Muscle of arm (tissue), 12 donors: ENCODE data around the gene PTPRN2. TPM values are rescaled to one million over a fixed set of nuclear protein-coding genes. Genes with fewer than 3 reads are reported as not detected.

Experiments used
- DNase-seq: peaks from one replicate; pipeline ENCODE4 v3.0.0-alpha.2; 2013
- polyA plus RNA-seq, 12 donors: library from polyadenylated mRNA; unstranded; fragments of 120-200 nt; gene quantifications; one replicate each; pipeline ENCODE4 v1.2.1, GENCODE V29; 2013; ENCODE audit not compliant: insufficient read length in 12 of 12

Gene PTPRN2
- polyA plus RNA-seq, 12 donors, result 1.6 to 8.7 (median 2.3) TPM; not detected in 1

DNA sequence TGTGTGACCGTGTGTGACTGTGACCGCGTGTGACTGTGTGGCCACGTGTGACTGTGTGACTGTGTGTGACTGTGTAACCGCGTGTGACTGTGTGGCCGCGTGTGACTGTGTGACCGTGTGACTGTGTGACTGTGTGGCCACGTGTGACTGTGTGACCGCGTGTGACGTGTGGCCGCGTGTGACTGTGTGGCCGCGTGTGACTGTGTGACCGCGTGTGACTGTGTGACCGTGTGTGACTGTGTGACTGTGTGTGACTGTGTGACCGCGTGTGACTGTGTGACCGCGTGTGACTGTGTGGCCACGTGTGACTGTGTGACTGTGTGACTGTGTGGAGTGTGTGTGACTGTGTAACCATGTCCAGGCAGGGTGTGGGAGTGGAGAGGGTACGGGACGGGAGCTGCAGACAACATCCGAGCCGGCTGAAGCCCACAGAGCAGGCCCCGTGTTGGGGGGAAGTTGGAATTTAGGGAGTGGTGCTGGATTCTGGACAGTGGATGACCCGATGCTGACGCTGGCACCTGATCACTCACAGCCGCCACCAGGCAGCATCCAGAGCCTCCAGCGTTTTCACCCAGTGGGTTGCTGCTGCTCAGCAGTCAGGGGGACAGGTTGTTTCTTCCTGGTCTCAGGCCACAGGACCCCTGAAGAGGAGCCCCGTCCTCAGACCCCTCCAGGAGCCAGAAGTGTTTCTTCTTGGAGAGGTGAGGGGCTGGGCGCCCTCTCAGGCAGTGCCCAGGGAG, 747.3 kb downstream of the PTPRN2 start:
- no peak for DNase-seq

- no peak for DNase-seq
Observed at GRCh38 chr7:157839672-157840167, 747.9 kb downstream of the PTPRN2 start.

DNA sequence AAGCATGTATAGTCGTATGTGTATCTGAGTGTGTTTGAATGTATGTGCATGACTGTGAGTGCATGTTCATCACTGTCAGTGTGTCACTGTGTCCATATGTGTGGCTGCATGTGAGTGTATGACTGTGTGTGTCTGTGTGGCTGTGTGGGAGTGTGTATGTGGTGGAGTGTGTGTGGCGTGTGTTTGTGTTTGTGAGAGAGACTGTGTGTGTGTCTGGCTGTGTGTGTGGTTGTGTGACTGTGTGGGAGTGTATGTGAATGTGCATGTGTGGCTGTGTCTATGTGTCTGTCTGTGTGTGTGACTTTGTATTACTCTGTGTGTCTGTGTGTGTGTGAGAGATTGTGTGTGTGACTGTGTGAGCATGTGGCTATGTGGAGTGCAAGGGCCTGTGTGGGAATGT, 748.4 kb downstream of the PTPRN2 start:
- DNase-seq, result no peak

GRCh38 chr7:157837561-157837960, 750.1 kb downstream of the PTPRN2 start:
- DNase-seq, result no peak

DNA sequence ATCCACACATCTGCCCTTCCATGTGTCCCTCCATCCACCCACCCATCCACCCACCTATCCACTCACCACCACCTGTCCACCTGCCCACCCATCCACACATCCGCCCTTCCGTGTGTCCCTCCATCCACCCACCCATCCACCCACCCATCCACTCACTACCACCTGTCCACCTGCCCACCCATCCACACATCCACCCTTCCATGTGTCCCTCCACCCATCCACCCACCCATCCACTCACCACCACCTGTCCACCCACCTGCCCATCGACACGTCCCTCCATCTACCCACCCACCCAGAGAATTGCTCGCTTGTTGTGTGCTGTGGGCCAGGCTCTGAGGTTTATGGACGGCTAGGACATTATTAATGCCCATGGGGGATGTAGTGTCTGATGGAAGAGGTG, 750.6 kb downstream of the PTPRN2 start:
- no peak for DNase-seq

DNA sequence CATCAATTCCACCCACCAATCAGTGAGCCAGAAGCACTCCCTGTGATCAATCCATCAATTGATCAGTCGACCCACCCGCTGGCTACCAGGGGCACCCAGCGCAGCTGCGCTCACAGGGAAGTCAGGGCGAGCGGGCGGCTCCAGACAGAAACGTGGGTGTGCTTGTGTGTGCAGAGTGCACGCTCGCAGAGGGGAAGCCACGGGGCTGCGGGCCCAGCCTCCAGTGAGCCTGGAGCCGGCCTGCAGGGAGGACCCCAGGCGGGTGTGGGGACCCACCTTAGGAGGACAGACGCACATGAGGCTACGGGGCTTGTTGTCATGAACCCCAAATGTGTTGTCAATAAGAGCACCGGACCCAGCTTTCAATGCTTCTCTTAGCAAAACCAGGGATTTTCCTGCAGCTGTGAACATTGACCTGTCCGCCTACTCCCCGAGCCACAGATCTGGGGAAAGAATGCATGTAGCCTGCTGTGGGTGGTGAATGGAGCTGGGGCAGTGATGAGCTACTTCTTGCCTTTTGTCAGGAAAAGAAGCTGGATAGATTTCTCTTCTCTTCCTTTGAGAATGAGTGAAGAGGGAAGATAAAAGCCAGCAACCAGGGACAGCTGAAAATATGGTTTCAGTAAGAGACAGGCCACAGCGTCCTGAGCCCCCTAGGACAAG, 753.0 kb downstream of the PTPRN2 start:
- no peak for DNase-seq

DNA sequence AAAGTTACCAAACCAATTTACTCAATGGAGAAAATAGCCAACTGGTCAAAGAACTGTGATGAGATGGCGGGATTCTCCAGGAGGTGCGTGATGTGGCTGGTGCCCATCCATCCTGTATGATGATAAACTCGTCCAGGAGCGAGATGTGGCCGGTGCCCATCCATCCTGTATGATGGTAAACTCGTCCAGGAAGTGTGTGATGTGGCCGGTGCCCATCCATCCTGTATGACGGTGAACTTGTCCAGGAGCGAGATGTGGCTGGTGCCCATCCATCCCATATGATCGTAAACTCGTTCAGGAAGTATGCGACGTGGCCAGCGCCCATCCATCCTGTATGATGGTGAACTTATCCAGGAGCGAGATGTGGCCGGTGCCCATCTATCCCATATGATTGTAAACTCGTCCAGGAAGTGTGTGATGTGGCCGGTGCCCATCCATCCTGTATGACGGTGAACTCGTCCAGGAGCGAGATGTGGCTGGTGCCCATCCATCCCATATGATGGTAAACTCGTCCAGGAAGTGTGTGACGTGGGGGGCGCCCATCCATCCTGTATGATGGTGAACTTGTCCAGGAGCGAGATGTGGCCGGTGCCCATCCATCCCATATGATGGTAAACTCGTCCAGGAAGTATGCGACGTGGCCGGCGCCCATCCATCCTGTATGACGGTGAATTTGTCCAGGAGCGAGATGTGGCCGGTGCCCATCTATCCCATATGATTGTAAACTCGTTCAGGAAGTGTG, 754.6 kb downstream of the PTPRN2 start:
- no peak for DNase-seq

GRCh38 chr7:157832421-157832820, 755.2 kb downstream of the PTPRN2 start:
- DNase-seq, result no peak

DNA sequence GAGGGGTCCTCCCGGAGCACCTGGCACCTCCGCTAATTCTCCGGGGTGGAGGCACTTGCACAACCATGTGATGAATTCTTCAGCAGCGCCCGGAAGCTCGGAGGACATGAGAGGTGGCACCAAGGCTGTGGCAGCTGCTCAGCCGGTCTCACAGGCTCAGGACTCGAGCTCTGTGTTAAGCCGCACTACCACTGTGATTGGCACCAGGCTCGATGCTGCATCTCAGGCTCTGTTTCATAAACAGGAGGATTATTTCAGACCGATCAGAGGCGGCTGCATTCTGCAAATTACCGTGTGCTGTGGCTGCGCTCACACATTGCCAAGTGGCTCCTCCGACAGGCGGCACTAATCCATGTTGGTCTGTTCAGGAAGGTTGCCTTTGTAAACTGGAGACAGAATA, 755.6 kb downstream of the PTPRN2 start:
- DNase-seq, result no peak

- DNase-seq, result no peak
Observed at GRCh38 chr7:157831143-157831905, 756.3 kb downstream of the PTPRN2 start.

GRCh38 chr7:157830331-157830730, 757.3 kb downstream of the PTPRN2 start:
- no peak for DNase-seq

DNA sequence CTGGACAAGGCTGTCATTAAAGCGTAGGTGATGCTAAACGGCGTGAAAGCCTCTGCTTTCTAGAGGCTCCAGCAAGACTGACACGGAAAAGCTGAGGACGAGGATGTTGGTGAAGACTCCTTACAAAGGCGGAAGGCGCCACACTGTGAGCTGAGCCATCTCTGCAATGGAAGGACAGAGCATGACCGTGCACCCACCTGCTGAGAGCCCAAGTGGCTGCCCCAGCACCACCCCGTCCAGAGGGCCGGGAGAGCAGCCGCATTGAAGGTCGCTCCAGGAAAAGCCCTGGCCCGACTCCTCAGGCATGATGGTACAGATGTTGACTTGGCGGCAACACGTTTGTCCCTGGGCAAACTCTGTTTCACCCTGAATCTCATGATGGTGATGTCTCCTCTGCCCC, 758.1 kb downstream of the PTPRN2 start:
- DNase-seq, result no peak

DNA sequence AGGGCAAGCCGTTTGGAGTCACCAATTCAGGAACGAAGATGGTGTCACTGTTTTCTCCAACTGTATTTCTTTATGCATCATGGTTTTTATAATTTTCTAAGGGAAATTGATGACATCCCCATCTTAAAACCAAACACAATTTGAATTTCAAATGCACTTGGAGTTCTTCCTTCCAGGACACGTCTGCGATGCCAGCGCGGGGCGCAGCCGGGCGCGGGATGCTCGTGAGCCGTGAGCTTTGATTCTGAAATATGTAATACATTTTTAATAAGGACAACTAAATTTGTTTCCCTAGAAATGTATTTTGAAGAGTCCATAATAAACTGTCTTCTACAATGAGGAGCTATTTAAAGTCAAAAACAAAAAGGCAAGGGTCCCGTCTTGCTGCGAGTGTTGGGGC, 758.7 kb downstream of the PTPRN2 start:
- DNase-seq, result no peak

DNA sequence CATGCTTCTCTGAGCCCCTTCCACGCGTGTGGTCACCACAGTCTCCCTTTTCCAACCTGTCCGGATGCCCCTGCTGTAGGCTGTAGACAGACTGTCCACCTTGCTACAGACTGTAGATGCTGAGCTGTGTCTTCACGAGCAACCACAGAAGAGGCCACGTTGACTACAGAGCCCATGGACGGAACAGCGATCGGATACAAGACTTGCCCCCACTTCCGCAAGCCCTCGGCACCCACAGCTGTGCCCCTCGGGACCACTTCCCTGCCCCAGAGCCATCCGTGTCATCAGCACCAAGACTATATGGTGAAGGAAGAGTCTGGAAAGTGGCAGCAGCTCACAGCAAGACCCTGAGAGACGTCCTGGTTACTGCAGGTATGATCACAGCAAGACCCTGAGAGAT, 759.4 kb downstream of the PTPRN2 start:
- DNase-seq, result no peak

DNA sequence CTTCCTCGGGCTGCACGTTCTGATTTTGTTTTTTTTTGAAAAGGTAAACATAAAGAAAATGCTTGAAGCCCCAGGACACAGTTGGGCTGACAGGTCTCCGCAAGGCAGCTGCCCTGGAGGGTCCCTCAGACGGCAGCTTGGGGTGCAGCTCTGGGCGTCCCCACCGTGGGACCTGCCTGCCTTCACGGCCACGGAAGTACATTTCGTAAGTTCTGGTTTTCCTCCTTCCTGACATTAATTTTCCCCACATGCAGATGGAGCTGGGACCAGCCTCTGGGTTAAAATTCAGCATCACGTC, 759.8 kb downstream of the PTPRN2 start:
- no peak for DNase-seq

GRCh38 chr7:157827045-157827862, 760.4 kb downstream of the PTPRN2 start:
- no peak for DNase-seq

- no peak for DNase-seq
Observed at GRCh38 chr7:157826566-157826965, 761.1 kb downstream of the PTPRN2 start.

- no peak for DNase-seq
Observed at GRCh38 chr7:157825325-157825724, 762.3 kb downstream of the PTPRN2 start.

DNA sequence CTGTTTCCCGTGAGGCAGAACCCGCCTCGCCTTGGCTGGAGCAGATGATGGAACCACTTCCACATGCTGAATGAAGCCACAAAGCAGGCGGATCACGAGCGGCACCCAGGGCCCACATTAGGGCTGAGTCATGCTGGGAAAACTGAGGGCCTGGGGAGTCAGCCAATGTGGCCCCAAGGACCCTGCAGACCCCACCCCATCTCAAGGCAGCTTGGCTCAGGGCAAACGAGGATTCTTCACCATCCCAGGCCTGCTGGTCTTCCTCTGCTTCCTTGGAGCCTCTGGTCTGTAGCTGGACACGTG, 762.9 kb downstream of the PTPRN2 start:
- DNase-seq, result no peak

DNA sequence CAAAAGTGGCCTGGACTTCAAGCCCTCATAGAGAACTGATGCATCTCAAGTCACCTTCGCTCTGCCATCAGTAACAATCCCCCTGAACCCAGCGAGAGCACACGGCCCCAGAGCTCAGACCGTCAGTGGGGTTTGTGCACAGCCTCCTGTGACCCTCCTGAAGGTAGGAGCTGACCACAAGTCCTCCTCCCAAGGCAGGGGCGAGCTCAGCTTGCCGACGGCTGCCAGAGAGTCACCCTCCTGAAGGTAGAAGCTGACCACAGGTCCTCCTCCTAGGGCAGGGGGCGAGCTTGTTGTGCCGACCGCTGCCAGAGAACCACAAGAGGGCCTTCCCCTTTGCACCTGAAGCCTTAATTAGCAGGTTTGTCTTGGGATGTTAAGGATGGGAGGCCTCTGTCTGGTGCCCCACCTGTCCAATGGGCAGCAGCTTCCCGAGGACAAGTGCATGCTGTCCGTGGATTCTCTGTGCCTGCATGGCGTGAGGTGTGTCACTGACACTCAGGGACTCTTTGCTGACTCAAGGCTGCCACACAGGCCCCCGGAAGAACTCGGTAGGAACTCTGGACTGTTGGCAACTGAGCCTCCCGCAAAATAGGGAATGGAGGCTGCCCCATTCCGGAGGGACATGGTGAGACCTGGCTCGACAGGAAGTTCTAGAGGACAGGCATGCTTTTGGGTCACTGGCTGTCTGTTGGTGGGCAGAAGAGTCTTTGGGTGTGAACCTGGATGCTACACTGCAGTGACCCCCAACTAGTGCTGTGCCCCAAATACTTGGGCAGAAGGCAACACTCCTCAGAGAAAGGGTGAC, 763.4 kb downstream of the PTPRN2 start:
- no peak for DNase-seq

DNA sequence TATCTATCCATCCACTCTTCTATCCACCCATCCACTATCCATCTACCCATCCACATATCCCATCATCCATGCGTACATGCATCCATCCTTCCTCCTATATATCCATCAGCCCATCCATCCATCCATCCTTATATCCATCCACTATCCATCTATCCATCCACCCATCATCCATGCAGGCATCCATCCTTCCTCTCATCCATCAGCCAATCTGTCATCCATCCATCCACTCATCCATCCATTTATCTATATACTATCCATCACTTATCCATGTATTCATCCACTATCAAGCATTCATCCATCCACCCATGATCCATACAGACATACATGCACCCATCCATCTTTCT, 765.0 kb downstream of the PTPRN2 start:
- no peak for DNase-seq
